GM21381 (cell line): ENCODE results near the gene ZBTB25.
A peak's percentile ranks its signal among the peaks of the same experiment; 100 is the strongest.

Experiments
- ATAC-seq: cut with Tn5 transposase; IDR thresholded peaks from one replicate; pipeline ENCODE4 v1.9.1; 2021; ENCODE audit warnings: mild to moderate bottlenecking, moderate library complexity; ENCODE audit not compliant: unreplicated experiment

The ZBTB25 gene

DNA sequence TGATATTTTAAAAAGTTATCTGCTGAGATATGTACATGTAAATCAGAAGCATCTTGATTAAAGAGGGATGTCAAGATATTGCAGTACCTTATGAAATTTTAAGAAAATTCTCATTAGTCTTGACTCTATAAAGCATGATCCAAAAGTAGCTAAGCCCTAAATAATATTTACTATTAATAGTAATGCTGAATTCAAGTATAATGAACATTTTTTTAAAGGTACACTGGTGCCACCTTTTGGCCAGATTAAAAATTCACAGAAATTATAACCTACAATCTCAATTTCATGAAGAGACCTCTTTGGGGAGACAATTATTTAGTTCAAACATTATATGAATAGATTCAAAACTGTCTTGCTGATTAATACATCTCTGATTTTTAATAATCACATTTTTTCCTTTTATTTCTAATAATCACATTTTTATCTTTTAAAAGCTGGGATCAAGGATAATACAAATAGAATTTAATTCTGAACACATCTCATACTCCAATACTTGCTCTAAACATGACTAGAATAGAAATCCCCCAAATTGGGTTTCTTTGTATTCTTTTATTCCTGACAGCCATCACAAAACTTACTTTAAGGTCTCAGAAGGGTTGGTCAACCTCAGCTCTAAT, 24.9 kb downstream of the ZBTB25 start:
- ATAC-seq = no peak

DNA sequence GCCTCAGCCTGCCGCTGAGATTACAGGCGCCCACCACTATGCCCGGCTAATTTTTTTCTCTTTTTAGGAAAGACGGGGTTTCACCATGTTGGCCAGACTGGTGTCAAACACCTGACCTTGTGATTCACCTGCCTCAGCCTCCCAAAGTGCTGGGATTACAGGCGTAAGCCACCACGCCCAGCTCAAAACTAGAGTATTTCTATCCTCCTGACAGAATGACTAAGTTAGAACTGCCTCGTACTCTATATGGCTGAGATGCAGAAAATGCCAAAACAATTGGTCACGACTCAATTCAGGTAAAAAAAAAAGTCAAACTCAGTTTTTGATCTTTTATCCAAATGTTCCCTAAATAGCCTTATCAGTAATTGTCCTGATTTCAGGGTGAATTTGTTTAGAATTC, 27.2 kb downstream of the ZBTB25 start:
- no peak for ATAC-seq

DNA sequence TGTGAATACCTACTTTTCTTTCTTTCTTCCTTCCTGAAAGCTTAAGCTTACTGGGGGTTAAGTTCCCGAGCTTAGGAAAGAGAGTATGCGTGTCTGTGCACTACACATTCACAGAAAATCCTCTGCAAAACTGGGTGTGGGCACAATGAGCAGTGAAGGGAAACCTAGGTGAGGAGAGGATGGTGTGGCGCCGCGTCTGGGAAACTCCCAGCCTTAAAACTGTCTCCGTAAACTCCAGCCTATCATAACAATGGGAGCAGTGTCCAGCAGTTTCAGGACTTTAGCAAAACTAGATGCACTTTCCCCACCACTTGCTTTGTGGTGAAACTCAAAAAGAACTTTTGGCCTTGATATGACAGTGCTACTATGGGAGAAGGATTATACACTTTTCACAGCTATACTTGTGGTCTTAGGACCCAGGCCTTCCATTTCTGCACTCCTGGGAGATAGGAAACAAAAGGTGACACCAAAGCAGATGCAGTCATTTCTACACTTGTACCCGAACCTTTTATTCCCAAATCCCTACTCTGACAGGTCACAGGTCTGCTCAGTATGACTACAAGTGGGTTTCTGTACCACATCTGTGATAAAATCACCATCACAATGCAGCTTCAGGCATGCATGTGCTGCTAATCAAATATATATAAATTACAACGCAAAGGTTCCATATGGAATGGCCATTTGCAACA, 27.9 kb downstream of the ZBTB25 start:
- ATAC-seq = no peak

DNA sequence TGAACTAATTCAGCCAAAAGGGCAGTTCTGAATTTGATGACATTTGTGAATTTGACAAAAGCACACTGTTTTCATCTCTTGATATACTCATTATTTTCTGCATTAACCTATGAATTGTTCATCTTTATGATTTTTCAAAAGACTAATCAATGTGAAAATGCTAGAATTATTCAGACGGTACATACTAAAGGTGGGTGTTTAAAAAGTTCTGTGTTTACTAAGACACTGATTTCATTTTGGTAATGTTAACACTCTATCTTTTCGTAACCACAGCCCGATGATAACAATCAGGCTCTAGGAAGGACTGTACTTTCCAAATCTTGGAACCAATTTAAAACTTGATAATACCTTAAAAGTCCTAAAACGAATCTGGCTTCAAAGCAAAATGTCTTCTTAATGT, 28.9 kb downstream of the ZBTB25 start:
- ATAC-seq = no peak

DNA sequence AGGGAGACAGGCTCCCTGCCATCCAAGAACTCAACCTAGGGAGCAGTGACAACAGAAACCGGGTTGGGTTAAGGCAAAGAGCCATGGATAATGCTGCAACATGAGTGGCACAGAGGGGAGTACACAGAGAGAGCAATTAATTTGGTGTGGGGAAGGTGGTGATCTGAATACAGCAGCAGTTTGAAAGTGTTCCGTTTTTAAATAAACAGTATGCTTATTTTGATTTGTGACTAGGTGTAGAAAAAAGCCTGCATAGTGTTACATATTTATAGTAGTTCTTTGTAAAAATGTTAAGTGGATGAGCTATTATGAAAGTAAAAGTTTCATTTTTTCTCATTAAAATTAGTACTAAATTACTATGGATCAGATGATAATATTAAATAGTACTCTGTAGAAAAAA, 29.6 kb downstream of the ZBTB25 start:
- no peak for ATAC-seq

DNA sequence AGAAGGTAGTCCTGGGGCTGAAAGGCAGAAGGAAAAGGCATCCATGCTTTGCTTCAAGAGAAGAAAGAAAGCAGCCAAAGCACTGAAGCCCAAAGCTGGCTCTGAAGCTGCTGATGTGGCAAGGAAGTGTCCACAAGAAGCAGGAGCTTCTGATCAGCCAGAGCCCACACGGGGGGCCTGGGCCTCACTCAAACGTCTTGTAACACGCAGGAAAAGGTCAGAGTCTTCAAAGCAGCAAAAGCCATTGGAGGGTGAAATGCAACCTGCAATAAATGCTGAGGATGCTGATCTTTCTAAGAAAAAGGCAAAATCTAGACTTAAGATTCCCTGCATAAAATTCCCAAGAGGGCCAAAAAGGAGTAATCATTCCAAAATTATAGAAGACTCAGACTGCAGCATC, 35.2 kb downstream of the ZBTB25 start:
- ATAC-seq = no peak

DNA sequence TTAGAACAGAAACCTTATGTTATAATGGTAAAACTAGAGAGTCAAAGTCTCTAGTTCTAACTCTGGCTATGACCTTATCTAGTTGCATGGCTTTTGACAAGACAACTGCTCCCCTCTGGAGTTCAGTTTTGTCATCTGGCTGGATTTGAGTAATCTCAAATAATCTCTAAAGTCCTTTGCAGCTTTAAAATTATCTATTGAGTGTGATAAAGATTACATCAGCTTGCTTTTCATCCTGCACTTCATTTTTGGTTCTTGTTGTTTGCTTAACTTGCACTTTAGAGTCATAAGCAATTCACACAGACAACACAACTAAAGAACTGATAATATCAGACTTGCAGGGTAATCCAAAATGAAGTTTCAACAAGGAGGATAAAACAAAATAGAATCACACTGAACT, 36.1 kb downstream of the ZBTB25 start:
- no peak for ATAC-seq

DNA sequence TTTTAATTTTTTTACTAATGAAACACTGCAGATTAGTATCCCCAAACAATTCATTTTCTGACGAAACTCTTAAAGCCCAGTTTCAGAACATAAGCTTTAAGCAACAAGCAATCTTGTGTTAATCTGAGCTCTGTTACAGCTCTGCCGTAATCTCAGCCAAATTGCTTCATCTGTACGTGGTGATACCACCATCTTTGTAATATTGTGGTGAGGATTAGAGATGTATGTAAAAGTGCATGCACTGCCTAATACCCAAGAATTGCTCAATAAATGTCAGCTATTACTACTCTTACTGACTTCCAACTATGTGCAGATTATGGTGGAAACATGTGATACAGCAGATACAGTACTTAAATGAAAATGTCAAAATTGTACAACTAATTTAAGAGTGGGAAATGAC, 36.5 kb downstream of the ZBTB25 start:
- ATAC-seq = no peak

DNA sequence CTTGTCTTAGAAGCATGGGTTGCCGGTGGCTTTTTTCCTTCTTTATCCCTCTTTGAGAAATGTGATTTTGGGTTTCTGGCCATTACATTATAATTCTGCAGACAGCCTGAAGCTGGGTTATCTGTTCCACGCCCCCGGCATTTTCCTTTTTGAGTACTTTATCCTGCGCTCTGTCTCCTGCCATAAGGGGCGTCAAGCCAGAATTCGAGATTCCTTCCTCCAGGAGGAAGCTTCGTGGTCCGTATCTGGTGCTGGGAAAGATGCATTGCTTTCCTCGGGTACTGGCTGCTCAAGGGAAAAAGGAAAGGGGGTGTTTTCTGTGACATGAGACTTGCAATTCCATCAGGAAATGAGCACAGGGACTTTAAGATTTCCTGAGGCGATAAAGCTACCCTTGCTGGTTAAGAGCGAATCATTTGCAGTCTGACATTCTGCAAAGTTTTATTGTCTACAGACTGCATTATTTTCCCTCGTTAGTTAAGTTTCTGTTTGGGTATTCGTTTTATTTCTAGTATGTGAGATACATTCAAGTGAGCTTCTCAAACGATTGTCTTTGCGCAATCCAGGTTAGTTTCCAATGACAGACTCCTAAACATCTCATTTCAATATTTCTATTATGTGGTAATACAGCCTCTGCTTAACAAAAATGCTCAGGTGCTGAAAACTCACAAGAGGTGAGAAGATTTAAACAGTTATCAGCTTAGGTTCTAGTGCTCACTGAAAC, 37.6 kb downstream of the ZBTB25 start:
- ATAC-seq = peak; percentile 14

DNA sequence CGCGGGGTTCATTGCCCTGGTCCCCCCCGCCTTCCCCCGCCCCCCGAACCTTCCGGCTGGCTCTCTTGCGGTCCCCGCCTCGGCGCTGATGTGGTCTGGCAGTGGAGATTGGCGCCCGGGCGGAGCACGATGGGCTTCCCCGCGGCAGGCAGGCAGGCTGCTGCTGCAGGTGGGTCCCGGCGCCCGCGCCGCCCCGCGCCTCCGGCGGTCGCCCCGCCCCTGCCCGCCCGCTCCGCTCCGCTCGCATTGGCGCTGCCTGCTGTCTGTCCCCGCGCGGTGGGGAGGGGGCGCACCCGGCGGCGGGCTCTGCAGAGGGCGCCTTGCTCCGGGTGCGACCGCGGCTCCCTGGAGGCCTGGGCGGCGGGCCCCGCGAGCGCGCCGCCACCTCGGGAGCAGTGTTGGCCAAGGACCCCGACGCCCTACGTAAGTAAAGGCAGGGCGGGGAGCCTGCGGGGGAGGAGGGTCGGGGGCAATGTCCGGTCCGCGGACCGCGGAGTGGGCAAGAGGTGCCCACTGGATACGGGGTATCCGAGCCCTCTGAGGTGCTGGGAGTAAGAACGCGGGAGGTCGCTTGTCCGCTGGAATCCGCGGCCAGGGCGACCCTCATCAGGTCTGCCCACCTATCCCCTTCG, 38.3 kb downstream of the ZBTB25 start, which contains the start of gene AKAP5:
TSS of gene AKAP5 (plus strand) at position 309 of the 632 bp plus-strand sequence. CDS start 2,896 bp downstream, outside the sequence.
- ATAC-seq = peak; percentile 59

DNA sequence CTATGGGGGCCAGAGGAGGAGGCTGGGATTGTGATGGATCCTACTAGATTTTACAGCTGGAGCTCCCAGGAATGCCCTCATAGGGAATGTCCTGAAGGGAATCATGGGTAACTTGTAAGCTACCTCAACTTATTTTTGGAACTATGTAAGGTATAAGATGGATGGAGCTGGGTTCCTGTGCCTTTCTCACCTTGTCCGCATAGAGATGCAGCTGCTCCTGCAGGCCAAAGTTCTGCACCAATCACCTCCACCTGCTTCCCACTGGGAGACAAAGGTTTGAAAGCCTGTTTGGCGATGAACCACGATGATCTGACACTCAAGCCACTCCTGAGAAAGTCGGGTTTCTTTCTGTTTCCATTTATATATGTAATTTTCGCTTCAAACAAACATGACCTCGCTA, 39.0 kb downstream of the ZBTB25 start:
- ATAC-seq = no peak

DNA sequence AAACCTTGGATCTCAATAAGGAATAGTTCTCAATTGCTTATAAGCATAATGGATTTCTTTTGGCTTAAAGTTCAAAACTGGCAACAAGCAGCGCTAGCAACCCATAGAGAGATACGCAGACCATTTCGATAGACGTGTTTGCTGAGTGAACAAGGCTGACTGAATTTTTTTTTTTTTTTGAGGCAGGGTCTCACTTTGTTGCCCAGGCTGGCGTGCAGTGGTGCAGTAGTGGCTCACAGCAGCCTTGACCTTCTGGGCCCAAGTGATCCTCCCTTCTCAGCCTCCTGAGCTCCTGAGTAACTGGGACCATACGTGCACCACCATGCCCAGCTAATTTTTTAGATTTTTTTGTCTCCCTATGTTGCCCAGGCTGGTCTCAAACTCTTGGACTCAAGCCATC, 39.8 kb downstream of the ZBTB25 start:
- ATAC-seq = no peak

DNA sequence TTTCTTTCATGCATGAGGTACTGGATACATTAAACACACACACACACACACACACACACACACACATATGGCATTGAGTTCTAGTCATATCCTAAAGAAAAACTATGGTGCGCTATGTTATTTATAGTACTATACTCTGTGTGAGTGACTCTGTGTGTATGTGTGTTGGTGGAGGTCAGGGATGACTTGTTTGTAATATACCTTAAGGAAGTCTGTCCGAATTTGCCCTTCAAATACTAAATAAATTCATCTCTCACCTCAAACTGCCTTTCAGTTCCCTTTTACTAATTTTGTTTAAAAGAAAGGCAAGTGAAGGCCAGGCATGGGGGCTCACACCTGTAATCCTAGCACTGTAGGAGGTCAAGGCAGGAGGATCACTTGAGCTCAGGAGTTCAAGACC, 40.4 kb downstream of the ZBTB25 start:
- no peak for ATAC-seq

DNA sequence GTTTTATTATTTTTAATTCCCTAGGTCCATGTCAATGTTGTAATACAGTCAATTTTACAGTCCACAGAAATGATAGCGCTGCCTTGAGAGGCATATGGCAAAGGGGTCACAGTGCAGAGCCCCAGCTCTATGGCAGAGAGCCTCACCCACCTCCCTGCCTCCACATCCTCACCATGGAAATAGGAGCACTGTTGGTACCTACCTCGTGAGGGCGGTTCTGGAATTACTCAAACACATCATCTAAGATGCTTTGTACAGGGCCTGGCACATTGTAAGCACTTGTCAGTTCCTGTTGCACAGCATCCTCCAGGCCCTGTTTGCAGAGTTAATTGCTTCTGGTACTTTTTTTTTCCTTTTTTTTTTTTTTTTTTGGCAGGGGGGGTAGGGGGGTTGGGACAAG, 42.4 kb downstream of the ZBTB25 start:
- no peak for ATAC-seq

DNA sequence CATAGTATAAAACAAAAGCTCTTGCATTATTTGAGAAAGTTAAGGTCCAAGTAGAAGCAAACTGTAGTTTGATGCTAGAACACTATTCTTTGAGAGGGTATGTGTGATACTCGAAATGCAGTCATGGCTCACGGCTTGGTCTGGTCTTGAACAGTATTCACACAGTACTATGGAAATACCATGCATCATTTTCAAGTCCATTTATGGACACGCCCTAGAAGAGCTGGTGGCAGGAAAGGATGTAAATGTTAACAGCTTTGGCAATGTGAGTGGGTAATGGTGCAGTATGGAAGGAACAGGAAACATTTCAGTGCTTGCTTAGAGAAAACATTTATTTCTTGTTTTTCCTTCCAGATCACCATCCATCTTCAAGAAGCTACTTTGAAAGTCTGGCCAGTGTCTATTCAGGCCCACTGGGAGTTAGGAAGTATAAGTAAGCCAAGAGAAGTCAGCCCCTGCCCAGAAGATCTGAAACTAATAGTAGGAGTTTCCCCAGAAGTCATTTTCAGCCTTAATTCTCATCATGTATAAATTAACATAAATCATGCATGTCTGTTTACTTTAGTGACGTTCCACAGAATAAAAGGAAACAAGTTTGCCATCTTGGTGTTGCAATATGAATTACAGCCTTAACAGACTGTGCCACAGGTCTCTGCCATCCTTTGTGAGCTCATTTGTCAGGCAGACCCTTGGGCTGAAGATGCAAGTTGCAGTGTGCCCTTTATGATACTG, 44.1 kb downstream of the ZBTB25 start:
- ATAC-seq = no peak

DNA sequence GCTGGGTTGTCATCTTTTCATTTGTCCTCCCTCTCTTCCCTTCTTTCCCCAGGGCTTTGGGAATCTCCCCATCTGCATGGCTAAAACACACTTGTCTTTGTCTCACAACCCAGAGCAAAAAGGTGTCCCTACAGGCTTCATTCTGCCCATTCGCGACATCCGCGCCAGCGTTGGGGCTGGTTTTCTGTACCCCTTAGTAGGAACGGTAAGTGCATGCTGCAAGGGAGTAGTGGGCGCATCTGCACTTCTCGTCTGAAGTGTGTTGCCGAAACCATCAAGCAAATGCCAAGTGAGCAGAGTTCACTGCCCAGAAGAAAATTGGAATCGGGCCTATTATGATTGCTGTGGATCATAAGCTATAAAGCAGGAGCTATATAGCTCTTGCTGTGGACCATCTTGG, 49.0 kb downstream of the ZBTB25 start:
- no peak for ATAC-seq

DNA sequence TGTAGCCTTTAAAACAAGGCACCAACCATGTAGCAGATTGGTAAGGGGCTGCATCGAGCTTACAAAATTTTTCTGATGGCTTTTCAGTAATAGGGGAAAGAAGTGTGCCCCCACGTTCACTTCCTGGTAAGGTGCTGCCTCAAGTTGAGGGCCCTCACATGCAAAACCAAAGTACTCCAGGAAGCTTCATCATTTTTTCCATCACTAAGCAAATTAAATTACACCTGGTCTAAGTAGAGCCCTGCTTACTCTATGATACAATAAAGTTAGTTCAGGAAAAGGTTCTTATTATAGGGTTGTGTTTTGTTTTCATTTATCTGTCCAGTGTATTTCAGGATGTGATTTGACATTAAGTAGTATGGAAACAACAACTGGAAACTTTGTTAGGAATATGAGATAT, 53.4 kb downstream of the ZBTB25 start:
- ATAC-seq = no peak

DNA sequence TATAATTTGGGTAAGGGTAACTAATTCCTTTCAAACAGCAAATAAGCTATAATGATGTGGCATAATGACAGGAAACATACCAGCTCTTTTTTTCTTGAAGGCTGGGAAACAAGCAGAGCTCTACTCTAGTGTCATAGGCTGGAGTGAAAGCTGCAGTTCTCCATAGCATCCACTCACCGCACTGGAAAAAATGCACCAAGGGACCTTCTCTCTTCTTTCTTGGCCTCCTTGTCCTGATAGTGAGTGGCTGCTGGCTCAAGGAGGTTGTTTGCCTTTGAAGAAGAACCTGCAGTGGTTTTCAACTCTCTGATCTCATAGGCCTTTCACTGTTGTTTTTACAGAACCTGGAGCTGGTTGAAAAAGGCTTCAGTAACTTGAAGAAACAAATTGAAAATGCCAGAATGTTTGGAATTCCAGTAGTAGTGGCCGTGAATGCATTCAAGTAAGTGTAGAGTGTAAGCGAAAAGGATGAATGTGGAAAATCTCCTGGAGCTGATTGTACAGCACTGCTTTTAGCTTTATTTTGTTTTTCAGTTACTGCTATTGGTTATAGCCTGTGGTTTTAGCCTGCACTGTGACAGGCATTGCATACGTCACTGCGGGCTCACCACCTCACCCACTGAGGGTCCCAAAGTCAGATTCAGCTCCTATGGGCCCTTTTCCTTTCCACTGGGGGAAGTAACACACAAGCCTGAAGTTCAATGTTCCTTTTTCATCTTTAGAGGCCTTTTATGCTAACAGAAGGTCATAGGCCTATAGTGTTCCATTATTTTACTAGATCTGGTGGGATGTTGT, 55.6 kb downstream of the ZBTB25 start:
- no peak for ATAC-seq

DNA sequence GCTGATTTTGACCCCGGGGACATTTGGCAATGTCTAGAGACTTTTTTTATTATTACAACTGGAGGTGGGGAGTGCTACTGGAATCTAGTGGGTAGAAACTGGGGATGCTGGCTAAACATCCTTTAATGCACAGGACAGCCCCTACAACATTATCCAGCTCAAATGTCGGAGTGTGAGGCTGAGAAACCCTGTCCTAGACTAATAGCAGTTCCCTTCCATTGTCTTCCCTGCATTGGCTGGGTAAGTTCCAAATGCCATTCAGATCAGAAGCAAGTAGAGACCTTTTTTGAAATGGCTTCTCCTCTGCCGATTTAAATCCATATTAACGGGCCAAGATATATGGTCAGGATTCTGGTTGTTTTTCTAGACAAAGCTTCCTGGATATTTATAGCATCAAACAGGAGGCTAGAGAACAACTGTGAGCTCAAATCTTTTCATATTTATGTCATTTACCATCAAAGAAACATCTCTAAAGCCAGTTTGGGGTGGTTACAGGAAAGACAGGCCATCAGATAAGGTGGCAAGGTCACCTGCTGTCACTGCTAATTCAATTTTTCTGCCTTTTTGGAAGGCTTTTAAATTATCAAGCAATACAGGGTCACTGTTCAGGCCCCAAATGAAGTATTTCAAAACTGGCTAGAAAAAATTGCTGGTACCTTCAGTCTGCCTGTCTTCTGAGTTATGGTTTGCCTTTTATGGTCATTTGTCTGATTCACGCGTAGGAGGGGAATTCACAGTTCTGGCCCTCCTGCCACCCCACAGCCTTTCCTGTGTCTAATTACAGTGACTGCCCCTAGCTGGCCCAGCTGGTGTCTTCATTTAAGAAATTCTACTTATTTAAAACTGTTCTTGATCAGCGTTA, 58.4 kb downstream of the ZBTB25 start:
- ATAC-seq = peak; percentile 96
